ENCODE results near the gene SCYL2. TPM values are rescaled to one million over a fixed set of nuclear protein-coding genes. Genes with fewer than 3 reads are reported as not detected.
A peak's percentile ranks its signal among the peaks of the same experiment; 100 is the strongest.

Gene SCYL2
- total RNA-seq, 1 experiment from 2014 or later, result 37.1 TPM

DNA sequence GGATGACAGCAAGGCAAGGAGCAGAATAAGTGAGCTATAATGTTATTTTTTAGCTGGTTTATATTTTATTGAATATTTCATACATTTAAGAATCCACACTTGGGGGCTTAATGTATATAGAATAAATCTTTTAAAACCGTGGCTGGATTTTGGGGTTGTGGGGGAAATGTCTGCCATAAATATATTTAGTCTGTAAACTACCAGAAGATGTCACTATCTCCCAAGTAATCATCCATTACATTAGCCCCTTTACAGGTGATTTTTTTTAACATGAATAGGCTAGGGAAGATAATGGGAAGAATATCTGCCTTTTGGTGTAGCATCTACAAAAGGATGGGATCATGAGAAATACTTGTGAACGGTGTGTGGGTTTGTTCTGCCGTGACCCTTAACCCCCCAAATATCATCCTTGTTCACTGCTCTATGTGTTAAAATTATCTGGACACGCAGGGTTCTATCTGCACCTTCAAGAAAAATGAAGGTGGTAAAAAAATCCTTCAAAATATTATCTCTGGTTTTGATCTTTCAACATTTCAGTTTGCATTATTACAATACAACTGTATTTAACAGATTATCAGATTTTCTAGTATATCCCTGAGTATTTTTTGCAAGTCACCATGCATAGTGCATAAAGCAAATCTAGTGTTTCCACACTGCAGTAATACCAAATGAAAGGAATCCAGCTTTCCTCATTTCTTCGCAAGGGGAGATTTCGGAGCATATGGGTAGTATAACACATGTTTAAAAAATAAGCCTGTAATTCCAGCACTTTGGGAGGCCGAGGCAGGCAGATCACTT, 81.9 kb downstream of the SCYL2 start:
- H3K27me3 Mint-ChIP-seq (ENCODE audit: low read depth), result no peaks in the 10 kb centered on the region
- TF ChIP-seq TEAD1 (CRISPR knock-in tag; IDR thresholded peaks at IDR 0.05) (no peak), JUN (CRISPR knock-in tag; IDR thresholded peaks at IDR 0.05) (no peak), ZNF138 (CRISPR knock-in tag; conservative IDR thresholded peaks at IDR 0.05) (no peak)
- TF ChIP-seq, protein P1, sequence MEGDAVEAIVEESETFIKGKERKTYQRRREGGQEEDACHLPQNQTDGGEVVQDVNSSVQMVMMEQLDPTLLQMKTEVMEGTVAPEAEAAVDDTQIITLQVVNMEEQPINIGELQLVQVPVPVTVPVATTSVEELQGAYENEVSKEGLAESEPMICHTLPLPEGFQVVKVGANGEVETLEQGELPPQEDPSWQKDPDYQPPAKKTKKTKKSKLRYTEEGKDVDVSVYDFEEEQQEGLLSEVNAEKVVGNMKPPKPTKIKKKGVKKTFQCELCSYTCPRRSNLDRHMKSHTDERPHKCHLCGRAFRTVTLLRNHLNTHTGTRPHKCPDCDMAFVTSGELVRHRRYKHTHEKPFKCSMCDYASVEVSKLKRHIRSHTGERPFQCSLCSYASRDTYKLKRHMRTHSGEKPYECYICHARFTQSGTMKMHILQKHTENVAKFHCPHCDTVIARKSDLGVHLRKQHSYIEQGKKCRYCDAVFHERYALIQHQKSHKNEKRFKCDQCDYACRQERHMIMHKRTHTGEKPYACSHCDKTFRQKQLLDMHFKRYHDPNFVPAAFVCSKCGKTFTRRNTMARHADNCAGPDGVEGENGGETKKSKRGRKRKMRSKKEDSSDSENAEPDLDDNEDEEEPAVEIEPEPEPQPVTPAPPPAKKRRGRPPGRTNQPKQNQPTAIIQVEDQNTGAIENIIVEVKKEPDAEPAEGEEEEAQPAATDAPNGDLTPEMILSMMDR (IDR thresholded peaks at IDR 0.05), result peak; percentile 24; the same call in 1 of the 2 replicates
- no peak overlapping the region for H3K4me3 Mint-ChIP-seq
- H3K4me1 Mint-ChIP-seq, result peaks cover 5% of the 10 kb centered on the region; the same call in 1 of the 2 replicates
- ChIA-PET POLR2A (no interaction called here), CTCF (interaction anchor here (0.6 to 5.2 kb wide), 10 partner anchors 8 to 323 kb away, joined by 3 to 72 read pairs (median 6); partner anchors contain the start of gene SLC17A8)
- no peaks in the 10 kb centered on the region for H3K36me3 Mint-ChIP-seq
- peaks cover 3% of the 10 kb centered on the region; the same call in 1 of the 2 replicates for H3K9me3 Mint-ChIP-seq
- DNase-seq (ENCODE audit: low spot score) (no peak), ATAC-seq (peak; percentile 52)
- H3K27ac Mint-ChIP-seq, result no peak overlapping the region

DNA sequence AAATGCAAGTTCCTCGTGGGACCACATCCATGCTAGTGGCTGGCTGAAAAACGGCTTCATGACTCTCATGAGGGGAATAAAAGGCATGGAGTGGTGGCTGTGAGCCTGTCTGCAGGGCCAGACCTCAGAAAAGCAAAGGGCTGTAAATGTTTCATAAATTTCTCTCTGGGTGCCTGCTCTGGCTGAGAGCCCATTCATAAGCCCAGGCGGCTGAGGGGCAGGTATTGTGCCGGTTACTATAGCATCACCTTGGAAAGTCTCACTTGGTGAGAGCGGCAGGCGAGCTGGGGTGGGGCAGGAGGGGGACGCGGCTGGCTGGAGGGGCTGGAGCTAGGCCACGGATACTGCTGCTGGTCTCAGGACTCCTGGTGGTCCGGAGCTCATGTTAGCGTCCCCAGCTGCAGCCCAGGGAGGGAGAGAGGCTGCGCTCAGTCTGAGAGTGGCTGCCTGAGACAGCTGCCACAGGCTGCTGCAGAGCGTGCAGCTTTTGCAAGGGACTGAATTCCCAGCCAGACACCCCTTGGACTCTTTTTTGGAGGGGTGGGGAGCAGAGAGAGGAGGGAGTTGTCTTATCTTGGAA, 89.8 kb downstream of the SCYL2 start, which contains the start of gene SLC17A8:
Gene SLC17A8, plus strand, starts transcription at position 431 of the 580 bp plus-strand sequence. CDS start 318 bp downstream, outside the sequence.
- no peaks in the 10 kb centered on the region; the same call in 1 of the 2 replicates for H3K27me3 Mint-ChIP-seq (ENCODE audit: low read depth)
- POLR2A ChIA-PET, result interaction anchor here (1.1 kb wide), 1 partner anchor 151 kb away, joined by 3 read pairs; no protein-coding TSS in a partner anchor
- TF ChIP-seq FOXJ3 (CRISPR knock-in tag; IDR thresholded peaks at IDR 0.05; ENCODE audit: borderline replicate concordance) (no peak), ZNF138 (CRISPR knock-in tag; conservative IDR thresholded peaks at IDR 0.05) (no peak), GTF2I (CRISPR knock-in tag; conservative IDR thresholded peaks at IDR 0.05) (no peak), CBFB (CRISPR knock-in tag; IDR thresholded peaks at IDR 0.05; ENCODE audit: low read depth) (no peak), NR2C2 (CRISPR knock-in tag; IDR thresholded peaks at IDR 0.05) (no peak), PRRX2 (CRISPR knock-in tag; IDR thresholded peaks at IDR 0.05) (no peak), ZNF121 (CRISPR knock-in tag; IDR thresholded peaks at IDR 0.05) (no peak), ESRRA (CRISPR knock-in tag; IDR thresholded peaks at IDR 0.05; ENCODE audit: borderline replicate concordance) (no peak), CDX4 (CRISPR knock-in tag; IDR thresholded peaks at IDR 0.05; ENCODE audit: borderline replicate concordance) (no peak), ZNF416 (CRISPR knock-in tag; IDR thresholded peaks at IDR 0.05) (no peak), CREB1 (CRISPR knock-in tag; IDR thresholded peaks at IDR 0.05) (no peak)
- TF ChIP-seq, protein P2, sequence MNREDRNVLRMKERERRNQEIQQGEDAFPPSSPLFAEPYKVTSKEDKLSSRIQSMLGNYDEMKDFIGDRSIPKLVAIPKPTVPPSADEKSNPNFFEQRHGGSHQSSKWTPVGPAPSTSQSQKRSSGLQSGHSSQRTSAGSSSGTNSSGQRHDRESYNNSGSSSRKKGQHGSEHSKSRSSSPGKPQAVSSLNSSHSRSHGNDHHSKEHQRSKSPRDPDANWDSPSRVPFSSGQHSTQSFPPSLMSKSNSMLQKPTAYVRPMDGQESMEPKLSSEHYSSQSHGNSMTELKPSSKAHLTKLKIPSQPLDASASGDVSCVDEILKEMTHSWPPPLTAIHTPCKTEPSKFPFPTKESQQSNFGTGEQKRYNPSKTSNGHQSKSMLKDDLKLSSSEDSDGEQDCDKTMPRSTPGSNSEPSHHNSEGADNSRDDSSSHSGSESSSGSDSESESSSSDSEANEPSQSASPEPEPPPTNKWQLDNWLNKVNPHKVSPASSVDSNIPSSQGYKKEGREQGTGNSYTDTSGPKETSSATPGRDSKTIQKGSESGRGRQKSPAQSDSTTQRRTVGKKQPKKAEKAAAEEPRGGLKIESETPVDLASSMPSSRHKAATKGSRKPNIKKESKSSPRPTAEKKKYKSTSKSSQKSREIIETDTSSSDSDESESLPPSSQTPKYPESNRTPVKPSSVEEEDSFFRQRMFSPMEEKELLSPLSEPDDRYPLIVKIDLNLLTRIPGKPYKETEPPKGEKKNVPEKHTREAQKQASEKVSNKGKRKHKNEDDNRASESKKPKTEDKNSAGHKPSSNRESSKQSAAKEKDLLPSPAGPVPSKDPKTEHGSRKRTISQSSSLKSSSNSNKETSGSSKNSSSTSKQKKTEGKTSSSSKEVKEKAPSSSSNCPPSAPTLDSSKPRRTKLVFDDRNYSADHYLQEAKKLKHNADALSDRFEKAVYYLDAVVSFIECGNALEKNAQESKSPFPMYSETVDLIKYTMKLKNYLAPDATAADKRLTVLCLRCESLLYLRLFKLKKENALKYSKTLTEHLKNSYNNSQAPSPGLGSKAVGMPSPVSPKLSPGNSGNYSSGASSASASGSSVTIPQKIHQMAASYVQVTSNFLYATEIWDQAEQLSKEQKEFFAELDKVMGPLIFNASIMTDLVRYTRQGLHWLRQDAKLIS (CRISPR knock-in tag; IDR thresholded peaks at IDR 0.05; ENCODE audit: borderline replicate concordance), result no peak
- TF ChIP-seq, protein P3, sequence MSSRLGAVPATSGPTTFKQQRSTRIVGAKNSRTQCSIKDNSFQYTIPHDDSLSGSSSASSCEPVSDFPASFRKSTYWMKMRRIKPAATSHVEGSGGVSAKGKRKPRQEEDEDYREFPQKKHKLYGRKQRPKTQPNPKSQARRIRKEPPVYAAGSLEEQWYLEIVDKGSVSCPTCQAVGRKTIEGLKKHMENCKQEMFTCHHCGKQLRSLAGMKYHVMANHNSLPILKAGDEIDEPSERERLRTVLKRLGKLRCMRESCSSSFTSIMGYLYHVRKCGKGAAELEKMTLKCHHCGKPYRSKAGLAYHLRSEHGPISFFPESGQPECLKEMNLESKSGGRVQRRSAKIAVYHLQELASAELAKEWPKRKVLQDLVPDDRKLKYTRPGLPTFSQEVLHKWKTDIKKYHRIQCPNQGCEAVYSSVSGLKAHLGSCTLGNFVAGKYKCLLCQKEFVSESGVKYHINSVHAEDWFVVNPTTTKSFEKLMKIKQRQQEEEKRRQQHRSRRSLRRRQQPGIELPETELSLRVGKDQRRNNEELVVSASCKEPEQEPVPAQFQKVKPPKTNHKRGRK (CRISPR knock-in tag; IDR thresholded peaks at IDR 0.05; ENCODE audit: borderline replicate concordance), result no peak
- ATAC-seq, result peak; percentile 98
- no peak within 1 kb of the TSS for H3K27ac Mint-ChIP-seq
- peaks cover 3% of the 10 kb centered on the region; the same call in 1 of the 2 replicates for H3K9me3 Mint-ChIP-seq
- CTCF ChIA-PET, result interaction anchor here (0.6 to 7.4 kb wide), 7 partner anchors 9 to 316 kb away, joined by 3 to 104 read pairs (median 7); no protein-coding TSS in a partner anchor
- peak within 1 kb of the TSS; percentile 43 for H3K4me3 Mint-ChIP-seq
- H3K4me1 Mint-ChIP-seq, result peaks cover 24% of the 10 kb centered on the region
- H3K36me3 Mint-ChIP-seq, result no peaks in the 10 kb centered on the region
- DNase-seq (ENCODE audit: low spot score), result peak; percentile 64

Measured in WTC11 (cell line).